Kidney (tissue), 14 donors: ENCODE results near the gene MTFP1. TPM values are rescaled to one million over a fixed set of nuclear protein-coding genes. Genes with fewer than 3 reads are reported as not detected.
A peak's percentile ranks its signal among the peaks of the same experiment; 100 is the strongest.
"Not testable (repeated sequence)": the region's sequence is repeated elsewhere in the genome, so short reads cannot be mapped to it uniquely, and the experiment has no call there.

ENCODE experiments used
- DNase-seq, 5 donors: peaks; one replicate each; pipeline ENCODE4 v3.0.0-alpha.2; 2013 to 2020
- FAIRE-seq: peaks from 2 replicates; lab custom pipeline; 2012; peaks lifted over from hg19 to GRCh38; lab: Jason Lieb, UNC
- H3K27ac ChIP-seq, 2 donors: one replicate each; pipeline ENCODE4 v1.7.0; 2013; ENCODE audit warnings: low read depth in 2 of 2, low read length in 2 of 2, inconsistent platforms in 1 of 2
- H3K27me3 ChIP-seq: one replicate; pipeline ENCODE4 v1.7.1; 2013; ENCODE audit warnings: low read length, inconsistent platforms; ENCODE audit not compliant: control insufficient read depth, insufficient read depth
- H3K36me3 ChIP-seq, 3 donors: one replicate each; pipeline versions ENCODE4 v1.7.0 to v1.7.1; 2013; ENCODE audit warnings: low read length in 3 of 3, control low read depth in 1 of 3, inconsistent platforms in 1 of 3; ENCODE audit not compliant: insufficient read depth in 3 of 3, control insufficient read depth in 2 of 3
- H3K4me1 ChIP-seq, 3 donors: one replicate each; pipeline versions ENCODE4 v1.7.0 to v1.7.1; 2013; ENCODE audit warnings: low read length in 3 of 3, inconsistent platforms in 1 of 3, low read depth in 1 of 3; ENCODE audit not compliant: control insufficient read depth in 2 of 3, insufficient read depth in 2 of 3
- H3K4me3 ChIP-seq, 3 donors: one replicate each; pipeline versions ENCODE4 v1.7.0 to v1.8.1; 2013; ENCODE audit warnings: low read length in 3 of 3, control low read depth in 1 of 3, inconsistent platforms in 1 of 3
- H3K9ac ChIP-seq, 3 donors: one replicate each; pipeline versions ENCODE4 v1.7.0 to v1.7.1; 2013; ENCODE audit warnings: low read length in 3 of 3, control low read depth in 1 of 3, inconsistent platforms in 1 of 3
- H3K9me3 ChIP-seq, 3 donors: one replicate each; pipeline versions ENCODE4 v1.7.0 to v1.7.1; 2013; ENCODE audit warnings: low read length in 3 of 3, control low read depth in 1 of 3, inconsistent platforms in 1 of 3; ENCODE audit not compliant: control insufficient read depth in 2 of 3, insufficient read depth in 1 of 3
- CTCF ChIP-seq: IDR thresholded peaks from 3 replicates; pipeline ENCODE4 v1.5.1; 2012; ENCODE audit warnings: mild to moderate bottlenecking, moderate library complexity, borderline replicate concordance; ENCODE audit not compliant: insufficient read depth; ENCODE audit errors: extremely low read depth
- intact Hi-C: fragments of 100-400 bp; cut with DNase I; formaldehyde crosslinking; loops from one replicate; pipeline ENCODE4 v1.11.1; 2022
- polyA plus RNA-seq: library from polyadenylated mRNA; stranded (reverse); fragments of 350-450 nt; fragmentation: Illumina TruSeq; extraction: RNeasy Lipid Tissue Mini Kit (QIAGEN cat#74804); gene quantifications from one replicate; pipeline ENCODE4 v1.2.3, GENCODE V29; 2014; ENCODE audit warnings: low read depth, low replicate concordance; ENCODE audit not compliant: insufficient read depth
- total RNA-seq: library from RNA; stranded (reverse); fragmentation: NEBNext Ultra II Directional; extraction: Animal tissue kit (Norgen Biotek cat#: 25700); gene quantifications from one replicate; pipeline ENCODE4 v1.2.1, GENCODE V29; 2021
- donor health status: control.
- donor health status: control.
- donor health status: control.
- donor health status: control.
- donor health status: control.
- donor health status: DM: yes; HTN: yes; CAD: no.
- donor health status: Normal renal cell carcinoma (clear cell type).

Gene MTFP1
- total and polyA plus RNA-seq, 2 donors from 2014 or later = 8.1 to 82.6 TPM

DNA sequence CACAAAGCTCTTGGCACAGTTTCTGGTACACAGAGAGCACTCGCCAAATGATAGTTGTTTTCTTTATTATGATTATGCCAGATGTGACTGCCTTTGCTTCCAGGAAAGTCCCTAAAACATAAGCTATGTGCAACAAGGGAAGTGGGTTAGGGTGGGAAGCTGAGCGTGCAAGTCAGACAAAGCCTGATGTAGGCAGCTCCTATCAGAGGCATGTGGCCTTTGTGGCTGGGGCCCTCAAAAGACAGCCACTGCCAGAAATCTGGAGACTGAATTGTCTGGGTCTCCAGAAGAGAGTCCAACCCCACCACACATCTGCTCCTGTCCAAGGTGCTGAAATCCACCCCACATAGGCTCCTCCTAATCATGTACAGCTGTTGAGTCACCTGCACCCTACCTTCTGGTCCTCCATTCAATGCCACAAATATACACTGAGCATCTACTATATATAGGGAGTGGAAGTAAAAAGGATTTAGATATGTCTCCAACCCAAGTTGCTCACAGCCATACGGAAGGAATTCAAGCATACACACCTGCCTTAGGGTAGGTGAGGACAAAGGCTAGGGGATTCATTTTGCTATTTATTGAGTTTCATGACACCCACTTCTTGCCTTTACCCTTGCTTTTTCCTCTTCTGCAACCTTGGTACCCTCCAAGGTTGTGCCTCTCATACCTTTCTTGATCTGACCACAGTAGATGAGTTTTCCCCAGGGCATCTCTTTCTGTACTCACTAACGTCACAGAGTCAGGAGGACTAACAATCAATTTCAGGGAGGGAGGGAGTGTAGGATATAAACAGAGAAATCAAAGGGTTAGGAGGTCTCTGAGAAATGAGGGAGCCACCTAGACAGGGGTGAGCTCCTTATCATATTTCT is 33.8 kb downstream of the MTFP1 start:
- Histone ChIP-seq H3K4me3 (no peak overlapping the region), H3K9me3 (no peaks in the 10 kb centered on the region), H3K36me3 (no peaks in the 10 kb centered on the region), H3K27ac (no peak overlapping the region), H3K4me1 (no peaks in the 10 kb centered on the region), H3K9ac (no peak overlapping the region), H3K27me3 (no peaks in the 10 kb centered on the region)
- intact Hi-C loops = no loop called here
- FAIRE-seq (no peak), DNase-seq (peak in 3 of 5 donors; percentile 47 to 73 (median 61))
- TF ChIP-seq CTCF = no peak

DNA sequence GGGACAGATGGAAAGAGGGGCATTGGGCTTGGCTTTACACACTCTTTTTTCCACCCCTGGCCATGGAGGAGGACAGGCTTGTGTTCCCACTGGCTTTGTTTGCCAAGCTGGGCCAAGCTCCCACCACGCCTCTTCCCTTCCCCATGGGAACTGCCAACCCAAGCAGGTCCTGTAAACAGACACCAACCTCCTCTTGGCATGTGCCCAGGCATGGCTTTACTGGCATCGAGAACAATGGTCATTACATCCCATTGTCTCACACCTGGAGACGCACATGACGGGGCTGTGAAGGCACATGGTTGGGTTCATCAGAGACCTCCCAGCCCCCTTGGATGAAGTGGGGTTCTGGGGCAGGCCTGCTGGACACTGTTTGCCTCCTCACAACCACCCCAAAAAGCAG is 34.6 kb downstream of the MTFP1 start:
- H3K4me1 ChIP-seq = no peaks in the 10 kb centered on the region
- no peaks in the 10 kb centered on the region for H3K36me3 ChIP-seq
- DNase-seq = no peak
- FAIRE-seq = no peak
- no peak for TF ChIP-seq CTCF
- H3K9ac ChIP-seq = no peak overlapping the region
- H3K4me3 ChIP-seq = no peak overlapping the region
- H3K27me3 ChIP-seq = no peaks in the 10 kb centered on the region
- no peaks in the 10 kb centered on the region for H3K9me3 ChIP-seq
- intact Hi-C loops = no loop called here
- H3K27ac ChIP-seq = no peak overlapping the region

DNA sequence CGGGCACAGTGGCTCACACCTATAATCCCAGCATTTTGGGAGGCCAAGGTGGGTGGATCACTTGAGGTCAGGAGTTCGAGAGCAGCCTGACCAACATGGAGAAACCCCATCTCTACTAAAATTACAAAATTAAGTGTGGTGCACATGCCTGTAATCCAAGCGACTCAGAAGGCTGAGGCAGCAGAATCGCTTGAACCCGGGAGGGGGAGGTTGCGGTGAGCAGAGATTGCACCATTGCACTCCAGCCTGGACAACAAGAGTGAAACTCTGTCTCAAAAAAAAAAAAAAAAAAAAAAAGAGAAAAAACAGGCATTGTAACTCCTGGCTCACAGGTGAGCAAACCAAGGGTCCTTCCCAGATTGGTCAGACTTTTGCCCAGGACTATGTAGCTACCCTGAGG is 35.0 kb downstream of the MTFP1 start:
- H3K4me1 ChIP-seq, intact Hi-C loops, DNase-seq, H3K27ac ChIP-seq, H3K4me3 ChIP-seq, FAIRE-seq, H3K9me3 ChIP-seq, H3K9ac ChIP-seq, H3K36me3 ChIP-seq, H3K27me3 ChIP-seq: not testable (repeated sequence)

DNA sequence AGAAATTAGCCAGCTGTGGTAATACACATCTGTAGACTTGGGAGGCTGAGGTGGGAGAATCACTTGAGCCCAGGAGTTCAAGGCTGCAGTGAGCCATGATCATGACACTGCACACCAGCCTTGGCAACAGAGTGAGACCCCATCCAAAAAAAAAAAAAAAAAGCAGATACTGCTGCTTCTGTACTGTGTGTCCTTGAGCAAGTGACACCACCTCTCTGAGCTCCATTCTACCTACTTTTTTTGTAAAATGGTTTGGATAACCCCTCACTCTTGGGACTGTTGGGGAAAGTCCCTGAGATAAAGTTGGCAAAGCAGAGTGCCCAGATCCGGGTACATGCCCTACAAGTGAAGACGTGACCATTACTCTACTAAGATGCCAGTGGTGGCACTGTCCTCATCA is 43.6 kb downstream of the MTFP1 start:
- intact Hi-C loops = no loop called here
- Histone ChIP-seq H3K27ac (no peak overlapping the region), H3K4me3 (no peak overlapping the region), H3K4me1 (no peaks in the 10 kb centered on the region), H3K9me3 (no peaks in the 10 kb centered on the region), H3K9ac (no peak overlapping the region), H3K36me3 (no peaks in the 10 kb centered on the region), H3K27me3 (no peaks in the 10 kb centered on the region)
- no peak for TF ChIP-seq CTCF
- FAIRE-seq (no peak), DNase-seq (no peak)
